ENCODE measurements around the gene MRPS18A.

DNA sequence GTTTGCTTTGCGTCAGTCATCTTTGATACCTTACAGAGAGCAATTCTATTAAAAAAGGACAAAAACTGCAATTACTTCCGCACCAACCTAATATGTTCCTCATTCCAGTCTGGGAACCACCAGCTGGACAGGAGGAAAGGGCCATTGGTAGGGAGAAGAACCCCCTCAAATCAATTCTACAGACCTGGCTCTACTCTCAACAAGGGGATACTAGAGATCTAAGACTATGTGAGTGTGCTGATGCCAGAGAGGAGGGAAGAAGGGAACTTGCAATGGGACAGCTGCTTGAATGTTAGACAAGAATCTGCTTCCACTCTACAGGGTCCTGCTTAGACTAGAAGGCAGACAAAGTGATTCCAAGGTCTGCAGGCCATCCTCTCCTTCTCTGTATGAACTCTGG lies 13.3 kb downstream of the MRPS18A start:
- TF ChIP-seq, protein P1, sequence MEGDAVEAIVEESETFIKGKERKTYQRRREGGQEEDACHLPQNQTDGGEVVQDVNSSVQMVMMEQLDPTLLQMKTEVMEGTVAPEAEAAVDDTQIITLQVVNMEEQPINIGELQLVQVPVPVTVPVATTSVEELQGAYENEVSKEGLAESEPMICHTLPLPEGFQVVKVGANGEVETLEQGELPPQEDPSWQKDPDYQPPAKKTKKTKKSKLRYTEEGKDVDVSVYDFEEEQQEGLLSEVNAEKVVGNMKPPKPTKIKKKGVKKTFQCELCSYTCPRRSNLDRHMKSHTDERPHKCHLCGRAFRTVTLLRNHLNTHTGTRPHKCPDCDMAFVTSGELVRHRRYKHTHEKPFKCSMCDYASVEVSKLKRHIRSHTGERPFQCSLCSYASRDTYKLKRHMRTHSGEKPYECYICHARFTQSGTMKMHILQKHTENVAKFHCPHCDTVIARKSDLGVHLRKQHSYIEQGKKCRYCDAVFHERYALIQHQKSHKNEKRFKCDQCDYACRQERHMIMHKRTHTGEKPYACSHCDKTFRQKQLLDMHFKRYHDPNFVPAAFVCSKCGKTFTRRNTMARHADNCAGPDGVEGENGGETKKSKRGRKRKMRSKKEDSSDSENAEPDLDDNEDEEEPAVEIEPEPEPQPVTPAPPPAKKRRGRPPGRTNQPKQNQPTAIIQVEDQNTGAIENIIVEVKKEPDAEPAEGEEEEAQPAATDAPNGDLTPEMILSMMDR (IDR thresholded peaks at IDR 0.05 in 4 of 5, conservative IDR thresholded peaks at IDR 0.05 in 1 of 5): no peak
- no peak for TF ChIP-seq POLR2A (IDR thresholded peaks at IDR 0.05)
